ENCODE data around the gene VAMP5.
A peak's percentile ranks its signal among the peaks of the same experiment; 100 is the strongest.

Gene VAMP5

DNA sequence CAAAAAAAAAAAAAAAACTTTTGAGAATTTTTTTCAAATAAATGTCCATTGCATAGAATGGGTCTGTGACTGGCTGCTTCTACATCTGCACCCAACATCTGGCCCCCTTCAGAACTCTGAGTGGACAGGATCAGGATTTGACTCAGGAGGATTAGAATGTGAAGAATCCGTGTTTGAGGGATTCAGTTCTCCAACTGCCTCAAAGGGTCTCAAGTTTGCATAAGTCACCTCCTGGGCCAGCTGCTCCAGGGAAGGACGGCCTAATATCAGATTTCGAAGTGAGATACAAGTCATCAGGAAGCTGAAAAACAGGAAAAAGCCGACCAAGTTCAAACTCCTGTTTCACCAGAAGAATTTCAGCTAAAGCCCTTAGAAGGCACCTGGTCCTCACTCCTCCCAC lies 34.4 kb upstream of the VAMP5 start:
- H3K79me2 ChIP-seq (ENCODE audit: control insufficient read depth, low read length): no peaks in the 10 kb centered on the region
- H3K4me3 ChIP-seq (ENCODE audit: low read length): no peak overlapping the region
- no peak overlapping the region for H3K27ac ChIP-seq (ENCODE audit: low read depth, low read length)
- H4K20me1 ChIP-seq (ENCODE audit: control insufficient read depth, insufficient read depth, low read depth, low read length): no peaks in the 10 kb centered on the region; the same call in 1 of the 2 replicates
- H3F3A ChIP-seq (ENCODE audit: control insufficient read depth, insufficient read depth): peaks cover 43% of the 10 kb centered on the region
- H3K4me2 ChIP-seq (ENCODE audit: low read length): no peak overlapping the region
- TF ChIP-seq, protein P1, sequence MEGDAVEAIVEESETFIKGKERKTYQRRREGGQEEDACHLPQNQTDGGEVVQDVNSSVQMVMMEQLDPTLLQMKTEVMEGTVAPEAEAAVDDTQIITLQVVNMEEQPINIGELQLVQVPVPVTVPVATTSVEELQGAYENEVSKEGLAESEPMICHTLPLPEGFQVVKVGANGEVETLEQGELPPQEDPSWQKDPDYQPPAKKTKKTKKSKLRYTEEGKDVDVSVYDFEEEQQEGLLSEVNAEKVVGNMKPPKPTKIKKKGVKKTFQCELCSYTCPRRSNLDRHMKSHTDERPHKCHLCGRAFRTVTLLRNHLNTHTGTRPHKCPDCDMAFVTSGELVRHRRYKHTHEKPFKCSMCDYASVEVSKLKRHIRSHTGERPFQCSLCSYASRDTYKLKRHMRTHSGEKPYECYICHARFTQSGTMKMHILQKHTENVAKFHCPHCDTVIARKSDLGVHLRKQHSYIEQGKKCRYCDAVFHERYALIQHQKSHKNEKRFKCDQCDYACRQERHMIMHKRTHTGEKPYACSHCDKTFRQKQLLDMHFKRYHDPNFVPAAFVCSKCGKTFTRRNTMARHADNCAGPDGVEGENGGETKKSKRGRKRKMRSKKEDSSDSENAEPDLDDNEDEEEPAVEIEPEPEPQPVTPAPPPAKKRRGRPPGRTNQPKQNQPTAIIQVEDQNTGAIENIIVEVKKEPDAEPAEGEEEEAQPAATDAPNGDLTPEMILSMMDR (IDR thresholded peaks at IDR 0.05; ENCODE audit: low read depth, low read length, poor library complexity, severe bottlenecking): no peak
- no peak for TF ChIP-seq EZH2phosphoT487 (IDR thresholded peaks at IDR 0.05; ENCODE audit: borderline replicate concordance, low read length)
- no peaks in the 10 kb centered on the region for H3K4me1 ChIP-seq (ENCODE audit: control insufficient read depth, low read length)
- peaks cover 75% of the 10 kb centered on the region for H3K36me3 ChIP-seq (ENCODE audit: control insufficient read depth, low read length)
- H3K27me3 ChIP-seq (ENCODE audit: control insufficient read depth, low read length): no peaks in the 10 kb centered on the region
- no peaks in the 10 kb centered on the region for H3K9me3 ChIP-seq (ENCODE audit: control insufficient read depth, insufficient read depth, low read length)
- no peaks in the 10 kb centered on the region for H3K9me2 ChIP-seq (replicated peaks; ENCODE audit: control insufficient read depth, low read length)

DNA sequence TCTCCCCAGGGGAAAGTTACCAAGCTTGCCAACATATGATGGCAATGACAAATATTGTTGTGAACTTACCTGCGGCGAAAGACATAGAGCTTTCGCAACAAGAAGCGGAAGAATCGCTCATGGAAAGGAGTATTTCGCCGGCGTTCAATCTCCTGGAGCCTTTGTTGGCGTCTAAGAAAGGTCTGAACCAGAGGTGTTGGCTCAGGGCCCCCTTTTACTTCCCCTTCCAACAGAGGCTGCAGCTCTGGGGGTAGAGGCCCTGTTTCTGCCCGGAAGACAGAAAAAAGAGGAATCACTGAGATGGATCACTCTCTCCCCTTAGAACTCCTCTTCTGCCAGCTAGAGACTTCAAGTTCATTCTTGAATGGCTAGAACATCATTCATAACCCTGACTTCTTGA lies 33.7 kb upstream of the VAMP5 start:
- H3K79me2 ChIP-seq (ENCODE audit: control insufficient read depth, low read length): no peaks in the 10 kb centered on the region
- no peaks in the 10 kb centered on the region for H3K9me2 ChIP-seq (replicated peaks; ENCODE audit: control insufficient read depth, low read length)
- H3K4me2 ChIP-seq (ENCODE audit: low read length): no peak overlapping the region
- peaks cover 75% of the 10 kb centered on the region for H3K36me3 ChIP-seq (ENCODE audit: control insufficient read depth, low read length)
- no peak overlapping the region for H3K4me3 ChIP-seq (ENCODE audit: low read length)
- TF ChIP-seq, protein P1 (IDR thresholded peaks at IDR 0.05; ENCODE audit: low read depth, low read length, poor library complexity, severe bottlenecking): no peak
- no peak for TF ChIP-seq EZH2phosphoT487 (IDR thresholded peaks at IDR 0.05; ENCODE audit: borderline replicate concordance, low read length)
- no peak overlapping the region for H3K27ac ChIP-seq (ENCODE audit: low read depth, low read length)
- no peaks in the 10 kb centered on the region for H3K4me1 ChIP-seq (ENCODE audit: control insufficient read depth, low read length)
- H4K20me1 ChIP-seq (ENCODE audit: control insufficient read depth, insufficient read depth, low read depth, low read length): no peaks in the 10 kb centered on the region; the same call in 1 of the 2 replicates
- no peaks in the 10 kb centered on the region for H3K9me3 ChIP-seq (ENCODE audit: control insufficient read depth, insufficient read depth, low read length)
- H3K27me3 ChIP-seq (ENCODE audit: control insufficient read depth, low read length): no peaks in the 10 kb centered on the region
- H3F3A ChIP-seq (ENCODE audit: control insufficient read depth, insufficient read depth): peaks cover 37% of the 10 kb centered on the region

DNA sequence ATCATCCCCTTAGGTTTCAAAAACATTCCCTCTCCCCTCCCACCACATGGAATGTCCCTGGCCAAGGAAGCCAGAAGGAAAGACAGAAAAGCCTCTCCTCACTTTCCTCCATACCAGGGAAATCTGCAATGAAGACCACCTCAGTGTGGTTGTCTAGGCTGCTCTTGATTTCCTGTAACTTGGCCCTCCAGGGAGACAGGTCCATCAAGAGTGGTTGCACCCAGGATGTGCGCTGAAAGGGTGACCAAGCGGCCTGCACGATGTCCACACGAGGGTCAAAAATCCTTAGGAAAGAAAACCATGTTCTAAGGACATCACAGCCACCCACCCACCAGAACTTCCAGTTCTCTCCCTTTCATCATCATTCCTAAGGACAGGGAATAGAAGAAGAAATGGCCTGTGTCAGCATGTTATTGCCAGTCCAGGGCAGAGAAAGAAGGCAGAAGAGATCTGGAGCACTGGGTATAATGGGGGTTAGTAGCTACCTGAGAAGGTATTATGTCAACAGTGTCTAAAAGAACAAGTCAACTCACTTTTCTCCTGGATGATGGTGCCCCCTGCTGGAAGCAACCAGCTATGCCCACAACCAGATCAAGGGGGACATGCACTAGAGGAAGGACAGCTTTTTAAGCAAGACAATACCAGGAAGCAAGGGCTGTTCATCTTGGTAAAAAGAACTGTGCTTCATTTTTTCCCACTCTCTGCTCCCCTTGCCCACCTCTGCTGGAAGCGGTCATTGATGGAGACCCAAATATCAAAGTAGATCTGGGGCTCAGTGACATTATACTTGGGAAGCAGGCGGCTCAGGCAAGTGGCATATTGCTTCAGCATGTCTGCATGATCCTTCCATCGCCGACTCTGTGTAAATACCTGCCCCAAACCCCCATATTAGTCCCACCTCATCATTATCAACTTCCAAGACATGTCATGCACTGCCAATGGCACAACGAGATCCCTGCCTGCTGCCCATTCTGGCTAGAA lies 32.2 kb upstream of the VAMP5 start:
- H3K27me3 ChIP-seq (ENCODE audit: control insufficient read depth, low read length): no peaks in the 10 kb centered on the region
- H3F3A ChIP-seq (ENCODE audit: control insufficient read depth, insufficient read depth): peaks cover 22% of the 10 kb centered on the region
- H3K9me2 ChIP-seq (replicated peaks; ENCODE audit: control insufficient read depth, low read length): no peaks in the 10 kb centered on the region
- no peak overlapping the region for H3K4me2 ChIP-seq (ENCODE audit: low read length)
- TF ChIP-seq EZH2phosphoT487 (IDR thresholded peaks at IDR 0.05; ENCODE audit: borderline replicate concordance, low read length): no peak
- TF ChIP-seq, protein P1 (IDR thresholded peaks at IDR 0.05; ENCODE audit: low read depth, low read length, poor library complexity, severe bottlenecking): peak; percentile 91
- no peak overlapping the region for H3K27ac ChIP-seq (ENCODE audit: low read depth, low read length)
- no peak overlapping the region for H3K4me3 ChIP-seq (ENCODE audit: low read length)
- H3K9me3 ChIP-seq (ENCODE audit: control insufficient read depth, insufficient read depth, low read length): no peaks in the 10 kb centered on the region
- no peaks in the 10 kb centered on the region for H4K20me1 ChIP-seq (ENCODE audit: control insufficient read depth, insufficient read depth, low read depth, low read length)
- no peaks in the 10 kb centered on the region for H3K79me2 ChIP-seq (ENCODE audit: control insufficient read depth, low read length)
- peaks cover 71% of the 10 kb centered on the region for H3K36me3 ChIP-seq (ENCODE audit: control insufficient read depth, low read length)
- H3K4me1 ChIP-seq (ENCODE audit: control insufficient read depth, low read length): no peaks in the 10 kb centered on the region

Data from DOHH2 (cell line).